K562 (cell line): ENCODE data around the gene CPT1C. TPM values are rescaled to one million over a fixed set of nuclear protein-coding genes. Genes with fewer than 3 reads are reported as not detected.

Experiments used
- ATAC-seq: fragments of 200-7000 bp; cut with Tn5 transposase; 3 replicates; pipeline ENCODE4 v1.9.1; 2020; ENCODE audit warnings: moderate library complexity
- BruUV-seq: library from RNA; stranded (reverse); fragments of 400-500 nt; replicated peaks from 2 replicates; lab custom pipeline; 2021; lab: Mats Ljungman, UMichigan
- CTCF ChIA-PET: fragments of 300-600 bp; formaldehyde crosslinking; extraction: SDS; loops from one replicate; lab custom pipeline; 2021; ENCODE audit warnings: low intra/inter-chr PET ratio; lab: Yijun Ruan, JAX
- POLR2A ChIA-PET: fragments of 300-600, 350-650 bp; sonication (Branson Sonifier 250); formaldehyde crosslinking; extraction: SDS; loops from one replicate; lab custom pipeline; 2021; ENCODE audit warnings: antibody characterized with exemption, inconsistent platforms; lab: Yijun Ruan, JAX
- DNase-seq, 4 experiments: peaks; one replicate each; pipeline versions ENCODE4 v3.0.0 to v3.0.0-alpha.2; 2011 to 2018; ENCODE audit warnings: low spot score in 3 of 4, mixed read lengths in 3 of 4; ENCODE audit errors: extremely low read depth in 1 of 4
- FAIRE-seq: peaks from 2 replicates; lab custom pipeline; 2011; peaks lifted over from hg19 to GRCh38; lab: Jason Lieb, UNC
- H2AFZ ChIP-seq: 2 replicates; pipeline ENCODE4 v1.6.0; 2011; ENCODE audit warnings: low read depth, low read length, control low read depth, inconsistent platforms
- H3K27ac ChIP-seq: fragments of 200-600 bp; 3 replicates; pipeline ENCODE4 v1.8.0; 2011; ENCODE audit warnings: low read depth, mild to moderate bottlenecking, control low read depth, inconsistent platforms, low read length, moderate library complexity, mixed read lengths; ENCODE audit errors: extremely low read depth
- H3K27me3 ChIP-seq, 2 experiments: fragments of 300-600 bp in 1 of 2; 2 replicates in 1 of 2; 3 replicates in 1 of 2; pipeline versions ENCODE4 v1.6.0 to v1.8.0; 2011; ENCODE audit warnings: inconsistent platforms in 2 of 2, low read length in 2 of 2, mild to moderate bottlenecking in 1 of 2, mixed read lengths in 1 of 2, moderate library complexity in 1 of 2; ENCODE audit not compliant: control insufficient read depth in 2 of 2, insufficient read depth in 2 of 2
- H3K36me3 ChIP-seq: fragments of 300-600 bp; 3 replicates; pipeline ENCODE4 v1.8.0; 2011; ENCODE audit warnings: mild to moderate bottlenecking, low read length, inconsistent platforms; ENCODE audit not compliant: control insufficient read depth, insufficient read depth
- H3K4me1 ChIP-seq, 2 experiments: fragments of 200-600 bp in 1 of 2; replicated peaks in 1 of 2; 2 replicates in 1 of 2; 3 replicates in 1 of 2; pipeline versions ENCODE4 v1.5.1 to v1.8.0; 2011; ENCODE audit warnings: inconsistent platforms in 2 of 2, low read length in 2 of 2, mild to moderate bottlenecking in 1 of 2, mixed read lengths in 1 of 2, moderate library complexity in 1 of 2; ENCODE audit not compliant: control insufficient read depth in 2 of 2, insufficient read depth in 2 of 2
- H3K4me2 ChIP-seq: 2 replicates; pipeline ENCODE4 v1.6.1; 2011; ENCODE audit warnings: low read length, control low read depth, inconsistent platforms, mixed read lengths; ENCODE audit not compliant: insufficient read depth
- H3K4me3 ChIP-seq: fragments of 200-600 bp; sonication (generic), shearing (Covaris generic); 2 replicates; pipeline ENCODE4 v1.5.1; 2016; ENCODE audit warnings: control low read depth, inconsistent platforms
- H3K79me2 ChIP-seq: fragments of 200-600 bp; 3 replicates; pipeline ENCODE4 v1.8.0; 2011; ENCODE audit warnings: low read length, inconsistent platforms; ENCODE audit not compliant: control insufficient read depth, insufficient read depth
- H3K9ac ChIP-seq, 2 experiments: 2 replicates each; pipeline versions ENCODE4 v1.6.0 to v1.6.1; 2011; ENCODE audit warnings: low read depth in 2 of 2, low read length in 2 of 2, control low read depth in 1 of 2, inconsistent platforms in 1 of 2, mild to moderate bottlenecking in 1 of 2, mixed read lengths in 1 of 2; ENCODE audit not compliant: insufficient read depth in 1 of 2
- H3K9me1 ChIP-seq: one replicate; pipeline ENCODE4 v1.6.0; 2011; ENCODE audit warnings: inconsistent platforms, mild to moderate bottlenecking, low read length, moderate library complexity; ENCODE audit not compliant: control insufficient read depth, insufficient read depth
- H3K9me3 ChIP-seq: replicated peaks from 2 replicates; pipeline ENCODE4 v1.5.1; 2011; ENCODE audit warnings: low read depth, low read length, inconsistent platforms; ENCODE audit not compliant: control insufficient read depth, insufficient read depth
- H4K20me1 ChIP-seq: replicated peaks from 2 replicates; pipeline ENCODE4 v1.6.1; 2011; ENCODE audit warnings: low read length, inconsistent platforms, mixed read lengths; ENCODE audit not compliant: control insufficient read depth, insufficient read depth
- CREB3L1 ChIP-seq: fragments of 450-650 bp; IDR thresholded peaks from 2 replicates; pipeline ENCODE4 v1.6.1; 2014; ENCODE audit warnings: low read depth, mild to moderate bottlenecking, moderate library complexity, borderline replicate concordance
- ESRRA ChIP-seq: fragments of 450-650 bp; IDR thresholded peaks from 2 replicates; pipeline ENCODE4 v1.6.1; 2014; ENCODE audit warnings: low read depth, mild to moderate bottlenecking, moderate library complexity, borderline replicate concordance
- HINFP ChIP-seq: fragments of 450-650 bp; conservative IDR thresholded peaks from 2 replicates; pipeline ENCODE4 v1.6.1; 2016; ENCODE audit warnings: missing genetic modification characterization, low read depth, mild to moderate bottlenecking, control low read depth, missing compliant biosample characterization
- MYC ChIP-seq, 2 experiments: fragments of 250-450 bp in 1 of 2; sonication (Bioruptor Pico) in 1 of 2; IDR thresholded peaks; 2 replicates each; pipeline versions ENCODE4 v1.5.1 to v1.6.1; 2012 to 2021; ENCODE audit warnings: low read depth in 2 of 2, borderline replicate concordance in 1 of 2, improper control_type of control experiment in 1 of 2, low read length in 1 of 2, mild to moderate bottlenecking in 1 of 2, moderate library complexity in 1 of 2
- SMAD4 ChIP-seq: fragments of 250-450 bp; sonication (Bioruptor Pico); conservative IDR thresholded peaks from 2 replicates; pipeline ENCODE4 v1.8.0; 2021; ENCODE audit warnings: inconsistent platforms, mild to moderate bottlenecking, moderate library complexity
- ZBTB33 ChIP-seq: sonication (generic); formaldehyde crosslinking; IDR thresholded peaks from 2 replicates; pipeline ENCODE4 v1.8.1; 2023; ENCODE audit warnings: mild to moderate bottlenecking, missing genetic modification reagents
- ZNF592 ChIP-seq: fragments of 450-650 bp; IDR thresholded peaks from 2 replicates; pipeline ENCODE4 v1.6.1; 2017; ENCODE audit warnings: antibody characterized with exemption, mild to moderate bottlenecking
- WGBS: fragments of 100-300 bp; shearing (Covaris generic); methylation state at CpG from one replicate; pipeline ENCODE4 v1.1.6; 2016; ENCODE audit warnings: low coverage, mixed read lengths; ENCODE audit not compliant: insufficient coverage; ENCODE audit errors: missing lambda C conversion rate; 5-methylcytosine and 5-hydroxymethylcytosine counted together
- in situ Hi-C: fragments of 300-500 bp; cut with MboI; formaldehyde crosslinking; loops from 4 replicates; pipeline ENCODE4 v1.15.0; 2018; ENCODE audit warnings: inconsistent platforms, mixed read lengths
- intact Hi-C: fragments of 100-400 bp; cut with micrococcal nuclease; formaldehyde crosslinking; loops from 2 replicates; pipeline ENCODE4 v1.14.2; 2022
- polyA plus RNA-seq, 8 experiments: library from polyadenylated mRNA; depleted of rRNA in 4 of 8; stranded (reverse) in 5 of 8; unstranded in 3 of 8; fragments of >200 nt; fragmentation: Nextera tagmentation in 2 of 8; fragmentation: Illumina TruSeq in 1 of 8; extraction: Ambion mirVana in 2 of 8; extraction: Trizol in 1 of 8; gene quantifications; 2 replicates each; pipeline versions ENCODE4 v1.2.1 to v1.2.3, GENCODE V29; 2011 to 2014; ENCODE audit warnings: inconsistent platforms in 1 of 8, missing spikeins in 1 of 8
- total RNA-seq, 7 experiments: library from RNA; depleted of rRNA in 6 of 7; stranded (reverse); fragments of >200 nt in 6 of 7; fragmentation: Illumina TruSeq in 2 of 7; extraction: Trizol in 2 of 7; gene quantifications; 2 replicates each; pipeline versions ENCODE4 v1.2.1 to v1.2.3, GENCODE V29; 2011 to 2021; ENCODE audit warnings: low replicate concordance in 1 of 7

The CPT1C gene
- total and polyA plus RNA-seq, 9 of the 15 experiments (the other 6 are each of a cell fraction or from before 2014, with no cell fraction given): 1.9 to 12.3 (median 3.0) TPM

DNA sequence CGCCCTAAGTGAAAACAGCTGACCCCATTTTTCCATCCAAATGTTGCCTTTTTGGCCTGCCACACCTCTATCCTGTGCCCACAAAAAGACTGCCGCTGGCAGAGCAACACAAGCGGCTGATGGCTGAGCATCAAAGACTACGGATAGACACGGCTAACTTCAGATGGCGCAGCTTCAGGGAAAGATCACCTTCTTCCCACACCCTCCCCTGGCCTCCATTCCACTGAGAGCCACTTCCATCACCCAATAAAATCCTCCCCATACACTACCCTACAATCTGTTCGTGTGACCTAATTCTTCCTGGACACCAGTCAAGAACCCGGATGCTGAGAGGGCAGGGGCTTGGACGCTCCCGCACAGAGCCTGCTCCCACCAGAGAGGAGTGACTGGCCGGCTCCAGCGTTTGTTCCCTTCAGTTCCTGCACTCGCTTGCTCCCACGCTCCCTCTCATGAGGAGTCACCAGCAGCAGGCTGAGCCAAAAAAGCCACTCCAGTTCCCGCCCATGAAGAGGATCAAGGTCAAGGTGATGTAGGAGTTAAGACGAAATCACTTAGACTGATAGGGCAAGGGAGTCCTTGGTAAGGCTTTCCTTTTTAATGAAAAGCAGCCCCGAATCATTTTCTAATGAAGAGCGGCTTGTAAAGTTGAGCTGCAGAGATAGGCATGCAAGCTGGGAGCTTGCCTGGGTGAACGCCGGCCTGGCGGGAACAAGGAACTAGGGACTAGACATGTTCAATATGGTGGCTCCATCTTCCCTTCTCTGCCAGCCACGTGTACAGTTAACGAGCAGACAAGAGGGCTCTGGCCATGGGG, 36.5 kb downstream of the CPT1C start:
- POLR2A ChIA-PET: interaction anchor here (2.0 kb wide), 1 partner anchor 10 kb away, joined by 5 read pairs; no protein-coding TSS in a partner anchor
- WGBS: 62% methylated on average over 23 of the region's 23 CpGs
- Histone ChIP-seq H3K36me3 (0 out of 3 replicates have a peak, but pooled peaks cover 2% of the 10 kb centered on the region), H3K9ac (peak overlapping the region; percentile 18 to 70; a peak in 2 of 4 replicates), H3K27me3 (no peaks in the 10 kb centered on the region), H3K4me3 (no peak overlapping the region), H4K20me1 (no peaks in the 10 kb centered on the region), H2AFZ (peak overlapping the region; percentile 73), H3K79me2 (no peaks in the 10 kb centered on the region), H3K27ac (peak overlapping the region; percentile 59; the same call in 2 of the 3 replicates), H3K4me1 (peaks cover 0 to 8% of the 10 kb centered on the region in 2 experiments; a peak in 4 of 5 replicates), H3K9me3 (no peaks in the 10 kb centered on the region), H3K4me2 (0 out of 2 replicates have a peak overlapping the region, but pooled peaks have one; percentile 27), H3K9me1 (no peaks in the 10 kb centered on the region)
- intact Hi-C loops (no loop called here), in situ Hi-C loops (no loop called here)
- CTCF ChIA-PET: no interaction called here
- BruUV-seq: no TSS peak
- ATAC-seq: peak; percentile 23
- FAIRE-seq: no peak
- peak in 1 of 4 experiments; percentile 46 for DNase-seq
- TF ChIP-seq SMAD4 (CRISPR knock-in tag): 0 out of 2 replicates have a peak, but pooled peaks have one; percentile 52
- TF ChIP-seq ZBTB33 (CRISPR knock-in tag): 0 out of 2 replicates have a peak, but pooled peaks have one; percentile 12
- TF ChIP-seq HINFP (tag): no peak
- TF ChIP-seq ZNF592: peak; percentile 67
- peak; percentile 63; the same call in 1 of the 2 replicates for TF ChIP-seq CREB3L1
- TF ChIP-seq MYC (IDR thresholded peaks at IDR 0.05; ENCODE audit: low read depth, low read length): peak; percentile 54; the same call in 1 of the 2 replicates
- no peak for TF ChIP-seq MYC (CRISPR knock-in tag; IDR thresholded peaks at IDR 0.05; ENCODE audit: borderline replicate concordance, low read depth)
- 0 out of 2 replicates have a peak, but pooled peaks have one; percentile 24 for TF ChIP-seq ESRRA
